SK-N-DZ (cell line): ENCODE results near the gene SLC16A5. TPM values are rescaled to one million over a fixed set of nuclear protein-coding genes. Genes with fewer than 3 reads are reported as not detected.
"Not testable (repeated sequence)": the region's sequence is repeated elsewhere in the genome, so short reads cannot be mapped to it uniquely, and the experiment has no call there.

Experiments used
- DNase-seq: peaks from one replicate; pipeline ENCODE4 v3.0.0-alpha.2; 2015; ENCODE audit warnings: low spot score
- polyA plus RNA-seq, 2 experiments: library from polyadenylated mRNA; depleted of rRNA; stranded (reverse); fragments of >200 nt; gene quantifications; 2 replicates each; pipeline ENCODE4 v1.2.3, GENCODE V29; 2014

SLC16A5 gene
- polyA plus RNA-seq (2014; cell fraction: cytosol; rRNA removed): not detected in 2 replicates
- 0.72 and 3.3 TPM in 2 replicates for polyA plus RNA-seq (2014; cell fraction: nucleus; rRNA removed)

GRCh38 chr17:75087558-75088453, at the start of gene SLC16A5:
Gene SLC16A5, plus strand, starts transcription at chr17:75087954. Its CDS starts 5,683 bp downstream, at chr17:75093637.
- no peak for DNase-seq

- no peak for DNase-seq
Measured at GRCh38 chr17:75039238-75039637, 48.5 kb upstream of the SLC16A5 start.

GRCh38 chr17:75041656-75042280, 46.0 kb upstream of the SLC16A5 start:
- DNase-seq: no peak

DNA sequence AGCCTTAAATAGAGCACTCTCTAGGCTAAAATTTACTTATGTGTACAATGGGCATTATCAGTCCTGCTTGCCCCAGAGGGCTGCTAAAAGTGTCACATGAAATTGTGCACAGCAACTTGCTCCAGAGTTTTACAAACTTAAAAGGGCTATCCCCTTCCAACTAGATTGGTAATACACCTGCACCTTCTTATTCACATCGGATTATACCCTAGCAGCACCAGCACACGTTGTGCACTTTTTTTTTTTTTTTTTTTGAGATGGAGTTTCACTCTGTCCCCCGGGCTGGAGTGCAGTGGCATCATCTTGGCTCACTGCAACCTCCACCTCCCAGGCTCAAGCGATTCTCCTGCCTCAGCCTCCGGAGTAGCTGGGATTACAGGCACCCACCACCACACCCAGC, 44.0 kb upstream of the SLC16A5 start:
- DNase-seq: not testable (repeated sequence)

DNA sequence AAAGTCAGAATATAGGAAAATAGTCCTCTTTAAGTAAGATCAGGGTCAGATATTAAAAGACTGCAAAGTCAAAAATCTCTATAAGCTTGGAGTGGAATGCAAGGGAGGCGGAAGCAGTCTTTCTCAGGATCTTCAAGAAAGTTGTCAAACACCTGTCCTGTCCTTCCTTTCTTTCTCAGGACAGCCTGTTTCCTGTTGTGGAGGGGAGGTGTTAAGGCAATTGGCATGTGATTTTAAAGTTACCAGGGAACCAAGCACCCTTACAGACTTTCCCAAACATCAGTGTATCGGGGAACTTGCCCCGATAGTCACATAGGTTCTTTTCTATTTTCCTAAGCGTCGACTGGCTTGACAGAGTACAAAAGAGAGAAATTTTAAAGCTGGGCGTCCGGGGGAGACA, 43.0 kb upstream of the SLC16A5 start:
- DNase-seq: no peak

GRCh38 chr17:75045946-75046406, 41.8 kb upstream of the SLC16A5 start:
- not testable (repeated sequence) for DNase-seq

DNA sequence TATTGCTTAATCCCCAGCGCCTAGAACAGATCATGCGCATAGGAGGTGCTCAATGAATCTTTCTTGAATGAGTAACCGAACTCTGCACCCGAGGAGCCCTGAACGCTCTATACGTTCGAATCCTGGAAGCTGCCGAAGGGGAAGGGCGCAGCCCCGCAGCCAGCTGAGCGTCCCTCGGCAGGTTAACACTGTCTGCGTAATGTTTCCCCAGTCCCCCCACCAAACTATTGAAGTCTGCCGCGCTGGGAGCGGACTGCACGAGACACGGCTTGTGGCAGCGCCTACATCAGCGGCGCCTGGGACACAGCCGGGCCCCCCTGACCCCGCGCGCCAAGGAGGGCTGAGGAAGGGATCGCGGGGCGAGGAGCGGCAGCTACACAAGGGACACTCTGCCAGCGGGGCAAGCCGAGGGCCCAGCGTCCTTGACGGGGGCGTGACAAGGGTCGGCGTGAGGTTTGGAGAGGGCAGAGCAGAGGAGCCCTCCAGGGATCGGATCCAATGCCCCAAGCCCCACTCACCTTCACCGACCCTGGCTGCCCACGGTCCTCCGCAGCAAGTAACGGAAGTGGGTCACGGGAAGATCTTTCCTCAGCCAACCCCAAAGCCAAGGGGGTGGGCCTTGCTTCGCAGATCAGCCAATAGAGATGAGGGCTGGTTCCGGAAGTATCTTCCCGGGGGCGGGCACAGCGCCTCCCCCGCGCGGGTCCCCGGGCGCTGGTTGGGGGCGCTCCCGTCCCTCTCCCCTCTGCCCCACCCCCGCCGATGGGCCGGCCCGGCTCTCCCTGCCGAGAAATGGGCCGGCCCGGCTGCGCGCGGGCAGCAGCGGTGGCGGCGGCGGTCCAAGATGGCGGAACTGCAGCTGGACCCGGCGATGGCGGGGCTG, 41.1 kb upstream of the SLC16A5 start, which contains the start of the genes ATP5PD and KCTD2:
Gene ATP5PD, minus strand, starts transcription at position 563 of the 883 bp plus-strand sequence. CDS start 4,319 bp downstream, outside the sequence.
Gene KCTD2, plus strand, starts transcription at position 819 of the 883 bp plus-strand sequence. Its CDS starts 26 bp downstream, at position 845.
- peak; percentile 97 for DNase-seq

DNA sequence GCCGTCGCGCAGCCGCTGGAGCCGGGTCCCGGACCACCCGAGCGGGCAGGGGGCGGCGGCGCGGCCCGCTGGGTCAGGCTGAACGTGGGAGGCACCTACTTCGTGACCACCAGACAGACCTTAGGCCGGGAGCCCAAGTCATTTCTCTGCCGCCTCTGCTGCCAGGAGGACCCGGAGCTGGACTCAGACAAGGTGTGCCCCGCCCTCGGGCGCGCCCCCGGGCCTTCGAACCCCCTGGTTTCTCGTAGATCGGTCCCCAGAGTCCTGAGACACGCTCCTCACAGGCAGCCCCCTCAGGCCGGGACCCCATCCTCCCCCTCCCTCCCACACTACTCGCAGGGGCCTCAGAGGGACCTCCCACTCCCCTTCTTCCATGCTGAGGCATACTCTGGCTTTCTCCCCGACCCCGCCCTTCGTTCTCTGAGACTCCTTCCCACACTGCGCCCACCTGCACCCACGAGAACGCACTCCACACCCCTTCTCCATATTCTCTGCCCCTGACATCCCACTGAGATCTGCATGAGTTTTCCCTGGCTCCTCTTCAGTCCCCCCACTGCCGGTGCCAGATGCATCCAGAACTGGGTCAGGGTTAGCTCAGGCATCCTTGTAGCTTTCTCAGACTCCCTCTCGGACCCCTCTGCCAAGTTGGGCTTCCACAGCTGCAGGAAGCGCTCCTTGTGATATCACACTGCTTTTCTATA, 40.2 kb upstream of the SLC16A5 start:
- DNase-seq: peak; percentile 29

- DNase-seq: no peak
Measured at GRCh38 chr17:75048249-75048878, 39.4 kb upstream of the SLC16A5 start.

- no peak for DNase-seq
Measured at GRCh38 chr17:75049057-75049456, 38.7 kb upstream of the SLC16A5 start.

- DNase-seq: no peak
Measured at GRCh38 chr17:75049706-75050105, 38.0 kb upstream of the SLC16A5 start.

- no peak for DNase-seq
Measured at GRCh38 chr17:75051941-75052340, 35.8 kb upstream of the SLC16A5 start.

- DNase-seq: no peak
Measured at GRCh38 chr17:75059369-75060345, 28.1 kb upstream of the SLC16A5 start.

- DNase-seq: no peak
Measured at GRCh38 chr17:75060434-75061054, 27.2 kb upstream of the SLC16A5 start.

DNA sequence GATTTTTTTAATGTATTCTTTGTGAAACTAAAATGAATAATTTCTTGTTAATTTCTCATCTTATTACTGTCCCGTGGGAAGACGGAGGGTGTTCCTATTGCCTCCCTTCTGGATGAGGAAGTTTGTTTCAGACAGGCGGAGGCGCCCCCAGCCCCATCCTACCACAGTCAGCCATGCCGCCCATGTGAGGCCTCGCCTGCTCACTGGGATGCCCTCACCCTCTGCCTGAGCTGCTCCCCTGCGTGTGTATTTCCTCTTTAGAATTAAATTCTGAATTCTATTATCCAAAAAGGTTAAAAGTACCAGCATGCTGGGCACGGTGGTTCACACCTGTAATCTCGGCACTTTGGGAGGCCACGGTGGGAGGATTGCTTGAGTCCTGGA, 26.7 kb upstream of the SLC16A5 start:
- no peak for DNase-seq

GRCh38 chr17:75061618-75062017, 26.1 kb upstream of the SLC16A5 start:
- no peak for DNase-seq

- DNase-seq: no peak
Measured at GRCh38 chr17:75063201-75063600, 24.6 kb upstream of the SLC16A5 start.

GRCh38 chr17:75063626-75064025, 24.1 kb upstream of the SLC16A5 start:
- DNase-seq: no peak
